Tibial artery (tissue), 4 donors: Measurements from ENCODE around the gene CGN.

Experiments used
- DNase-seq, 2 donors: peaks; one replicate each; pipeline ENCODE4 v3.0.0-alpha.2; 2019
- H3K27ac ChIP-seq, 2 donors: fragments of 200-600 bp; sonication (generic) in 1 of 2; 1 replicate in 1 of 2; 2 replicates in 1 of 2; pipeline ENCODE4 v1.5.1; 2018 to 2019; ENCODE audit warnings: mild to moderate bottlenecking in 1 of 2
- H3K27me3 ChIP-seq, 2 donors: fragments of 200-600 bp; sonication (generic) in 1 of 2; one replicate each; pipeline versions ENCODE4 v1.5.1 to v1.6.0; 2016 to 2019
- H3K36me3 ChIP-seq, 3 donors: fragments of 200-600 bp; sonication (generic) in 2 of 3; one replicate each; pipeline ENCODE4 v1.5.1; 2016 to 2019; ENCODE audit warnings: mild to moderate bottlenecking in 2 of 3
- H3K4me1 ChIP-seq, 4 donors: fragments of 200-600 bp; sonication (generic) in 2 of 4; 1 replicate in 3 of 4; 2 replicates in 1 of 4; pipeline ENCODE4 v1.5.1; 2016 to 2019
- H3K4me3 ChIP-seq, 2 donors: fragments of 200-600 bp; sonication (generic) in 1 of 2; 1 replicate in 1 of 2; 2 replicates in 1 of 2; pipeline ENCODE4 v1.5.1; 2018 to 2019; ENCODE audit warnings: mild to moderate bottlenecking in 2 of 2
- H3K9me3 ChIP-seq, 3 donors: fragments of 200-600 bp; sonication (generic) in 1 of 3; one replicate each; pipeline ENCODE4 v1.5.1; 2016 to 2019
- intact Hi-C: fragments of 100-400 bp; cut with DNase I; formaldehyde crosslinking; loops from one replicate; pipeline ENCODE4 v1.15.0; 2023; ENCODE audit warnings: low total_unique reads
- TF ChIP-seq, protein P1 (sequence below), 2 experiments: fragments of 200-600 bp in 1 of 2; fragments of 450-650 bp in 1 of 2; IDR thresholded peaks; one replicate each; pipeline ENCODE4 v1.5.1; 2017 to 2019; ENCODE audit warnings: antibody characterized with exemption in 2 of 2, mild to moderate bottlenecking in 1 of 2, moderate library complexity in 1 of 2

The CGN gene

GRCh38 chr1:151533870-151534269 is 22.7 kb downstream of the CGN start:
- no peaks in the 10 kb centered on the region for H3K9me3 ChIP-seq
- H3K27ac ChIP-seq, result no peak overlapping the region
- intact Hi-C loops, result loop anchor here (10.0 kb wide), 2 partner anchors 61 to 89 kb away; no protein-coding TSS in a partner anchor
- H3K36me3 ChIP-seq, result peaks cover 0 to 19% (median 0%) of the 10 kb centered on the region in 3 donors
- TF ChIP-seq, protein P1, sequence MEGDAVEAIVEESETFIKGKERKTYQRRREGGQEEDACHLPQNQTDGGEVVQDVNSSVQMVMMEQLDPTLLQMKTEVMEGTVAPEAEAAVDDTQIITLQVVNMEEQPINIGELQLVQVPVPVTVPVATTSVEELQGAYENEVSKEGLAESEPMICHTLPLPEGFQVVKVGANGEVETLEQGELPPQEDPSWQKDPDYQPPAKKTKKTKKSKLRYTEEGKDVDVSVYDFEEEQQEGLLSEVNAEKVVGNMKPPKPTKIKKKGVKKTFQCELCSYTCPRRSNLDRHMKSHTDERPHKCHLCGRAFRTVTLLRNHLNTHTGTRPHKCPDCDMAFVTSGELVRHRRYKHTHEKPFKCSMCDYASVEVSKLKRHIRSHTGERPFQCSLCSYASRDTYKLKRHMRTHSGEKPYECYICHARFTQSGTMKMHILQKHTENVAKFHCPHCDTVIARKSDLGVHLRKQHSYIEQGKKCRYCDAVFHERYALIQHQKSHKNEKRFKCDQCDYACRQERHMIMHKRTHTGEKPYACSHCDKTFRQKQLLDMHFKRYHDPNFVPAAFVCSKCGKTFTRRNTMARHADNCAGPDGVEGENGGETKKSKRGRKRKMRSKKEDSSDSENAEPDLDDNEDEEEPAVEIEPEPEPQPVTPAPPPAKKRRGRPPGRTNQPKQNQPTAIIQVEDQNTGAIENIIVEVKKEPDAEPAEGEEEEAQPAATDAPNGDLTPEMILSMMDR (IDR thresholded peaks at IDR 0.05), result no peak
- no peak overlapping the region for H3K4me3 ChIP-seq
- DNase-seq, result no peak
- no peaks in the 10 kb centered on the region for H3K4me1 ChIP-seq
- peaks cover 0 to 6% of the 10 kb centered on the region in 2 donors for H3K27me3 ChIP-seq

DNA sequence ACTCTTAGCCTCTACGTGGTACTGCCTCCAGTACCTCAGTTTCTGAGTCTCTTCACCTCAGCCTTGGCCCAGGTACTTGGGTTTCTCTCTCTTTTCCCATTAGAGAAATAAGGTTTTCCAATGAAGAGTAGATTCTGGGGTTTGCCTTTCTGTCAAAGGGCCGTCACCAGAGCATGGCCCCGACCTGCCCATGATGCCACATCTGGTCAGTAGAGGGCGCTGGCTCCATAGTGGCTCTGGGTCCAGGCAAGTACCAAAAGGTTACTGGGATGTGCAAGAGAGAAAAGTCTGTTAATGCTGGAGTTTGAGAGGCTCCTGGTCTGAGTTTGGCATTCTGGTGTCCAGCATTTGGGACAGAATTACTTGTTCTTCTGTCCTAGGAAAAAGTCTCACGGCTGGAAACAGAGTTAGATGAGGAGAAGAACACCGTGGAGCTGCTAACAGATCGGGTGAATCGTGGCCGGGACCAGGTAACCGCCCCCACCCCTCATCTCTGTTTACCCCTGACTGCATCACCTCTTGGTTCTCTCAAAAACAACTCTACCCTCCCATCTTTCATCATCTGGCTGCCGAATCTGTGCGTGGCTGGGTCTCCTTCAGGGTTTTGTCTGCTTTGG is 23.6 kb downstream of the CGN start:
- Histone ChIP-seq H3K9me3 (no peaks in the 10 kb centered on the region), H3K4me3 (no peak overlapping the region), H3K36me3 (peaks cover 0 to 11% (median 0%) of the 10 kb centered on the region in 3 donors), H3K27me3 (peaks cover 0 to 2% of the 10 kb centered on the region in 2 donors), H3K27ac (no peak overlapping the region), H3K4me1 (peaks cover 0 to 7% (median 3%) of the 10 kb centered on the region in 4 donors)
- DNase-seq, result peak; percentile 79 to 82
- TF ChIP-seq, protein P1 (IDR thresholded peaks at IDR 0.05), result peak; percentile 73 to 84
- intact Hi-C loops, result loop anchor here (5.0 to 10.0 kb wide), 3 partner anchors 60 to 198 kb away; no protein-coding TSS in a partner anchor

DNA sequence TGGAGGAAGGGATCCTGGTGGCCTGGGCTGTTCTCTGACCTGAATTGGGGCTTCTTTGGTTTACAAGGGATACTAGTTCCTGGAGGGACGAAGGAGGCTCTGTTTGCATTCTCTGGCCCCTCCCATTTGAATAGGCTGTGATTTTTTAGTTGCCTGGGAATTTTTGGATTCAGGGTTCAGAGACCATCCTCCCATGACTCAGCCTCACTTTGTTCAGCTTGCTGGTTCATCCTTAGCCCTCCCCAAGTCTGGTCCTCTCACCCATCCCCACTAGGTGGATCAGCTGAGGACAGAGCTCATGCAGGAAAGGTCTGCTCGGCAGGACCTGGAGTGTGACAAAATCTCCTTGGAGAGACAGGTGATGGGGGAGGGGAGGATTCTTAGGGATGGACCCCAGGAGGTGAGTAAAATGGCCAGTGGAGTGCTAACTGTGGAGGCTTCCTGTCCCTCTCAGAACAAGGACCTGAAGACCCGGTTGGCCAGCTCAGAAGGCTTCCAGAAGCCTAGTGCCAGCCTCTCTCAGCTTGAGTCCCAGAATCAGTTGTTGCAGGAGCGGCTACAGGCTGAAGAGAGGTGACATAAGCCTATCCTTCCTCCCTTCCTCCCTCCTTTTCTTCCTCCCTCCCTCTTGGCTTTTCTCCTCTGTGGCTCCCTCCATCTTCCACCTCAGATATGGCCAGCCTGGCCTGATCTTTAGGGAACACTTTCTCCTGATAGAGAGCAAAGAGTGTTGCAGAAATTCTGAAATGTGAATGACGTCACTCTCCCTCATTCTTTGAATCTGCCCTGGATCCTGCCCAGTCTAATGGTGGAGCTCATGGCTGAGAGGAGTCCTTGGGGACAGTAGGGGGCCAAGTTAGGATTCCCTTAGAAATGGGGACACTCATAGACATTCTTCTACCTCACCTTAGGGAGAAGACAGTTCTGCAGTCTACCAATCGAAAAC is 24.4 kb downstream of the CGN start:
- TF ChIP-seq, protein P1 (IDR thresholded peaks at IDR 0.05), result no peak
- Histone ChIP-seq H3K27ac (no peak overlapping the region), H3K27me3 (no peaks in the 10 kb centered on the region), H3K9me3 (no peaks in the 10 kb centered on the region), H3K4me3 (no peak overlapping the region), H3K36me3 (peaks cover 0 to 4% (median 0%) of the 10 kb centered on the region in 3 donors), H3K4me1 (peaks cover 0 to 10% (median 3%) of the 10 kb centered on the region in 4 donors)
- DNase-seq, result no peak
- intact Hi-C loops, result loop anchor here (5.0 to 10.0 kb wide), 3 partner anchors 59 to 197 kb away; no protein-coding TSS in a partner anchor

DNA sequence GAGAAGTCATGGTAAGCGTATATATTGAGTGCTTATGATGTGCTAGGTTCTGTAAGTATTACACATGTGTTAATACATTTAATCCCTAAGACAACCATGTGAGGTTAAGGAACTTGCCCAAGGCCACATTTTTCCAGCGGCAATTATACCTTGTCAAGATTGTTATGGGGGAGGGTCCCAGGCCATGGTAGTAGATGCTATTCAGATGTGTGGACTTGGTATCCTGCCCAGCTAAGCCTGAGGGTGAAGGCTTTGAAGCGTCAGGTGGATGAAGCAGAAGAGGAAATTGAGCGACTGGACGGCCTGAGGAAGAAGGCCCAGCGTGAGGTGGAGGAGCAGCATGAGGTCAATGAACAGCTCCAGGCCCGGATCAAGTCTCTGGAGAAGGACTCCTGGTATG is 25.3 kb downstream of the CGN start:
- Histone ChIP-seq H3K4me1 (peaks cover 0 to 19% (median 10%) of the 10 kb centered on the region in 4 donors), H3K27me3 (no peaks in the 10 kb centered on the region), H3K27ac (no peak overlapping the region), H3K4me3 (no peak overlapping the region), H3K36me3 (no peaks in the 10 kb centered on the region), H3K9me3 (no peaks in the 10 kb centered on the region)
- intact Hi-C loops, result loop anchor here (5.0 to 10.0 kb wide), 3 partner anchors 58 to 196 kb away; no protein-coding TSS in a partner anchor
- DNase-seq, result no peak
- TF ChIP-seq, protein P1 (IDR thresholded peaks at IDR 0.05), result no peak

- no peaks in the 10 kb centered on the region for H3K9me3 ChIP-seq
- H3K4me3 ChIP-seq, result no peak overlapping the region
- TF ChIP-seq, protein P1 (IDR thresholded peaks at IDR 0.05), result no peak
- peaks cover 0 to 25% (median 13%) of the 10 kb centered on the region in 4 donors for H3K4me1 ChIP-seq
- H3K27me3 ChIP-seq, result no peaks in the 10 kb centered on the region
- no peak overlapping the region for H3K27ac ChIP-seq
- DNase-seq, result no peak
- intact Hi-C loops, result loop anchor here (5.0 to 10.0 kb wide), 3 partner anchors 58 to 195 kb away; no protein-coding TSS in a partner anchor
- H3K36me3 ChIP-seq, result no peaks in the 10 kb centered on the region
Observed at GRCh38 chr1:151537112-151537511, 25.9 kb downstream of the CGN start.
